Stimulated activated CD4-positive, alpha-beta T cell treated with anti-CD3 and anti-CD28 coated beads, Interleukin-1b, Interleukin-23, amount 100 ng/mL, for 24 hours (primary cell): Measurements from ENCODE around the gene LRRC4.

Source experiments
- DNase-seq, 4 experiments: peaks; one replicate each; pipeline ENCODE4 v3.0.0-alpha.2; 2020; ENCODE audit warnings: low read depth in 4 of 4, low spot score in 1 of 4

LRRC4 gene

GRCh38 chr7:128008141-128008540, 23.1 kb downstream of the LRRC4 start:
- DNase-seq, result no peak

GRCh38 chr7:128007303-128007680, 23.9 kb downstream of the LRRC4 start:
- DNase-seq, result no peak

GRCh38 chr7:128006550-128007302, 24.5 kb downstream of the LRRC4 start:
- DNase-seq, result no peak

GRCh38 chr7:128005759-128006159, 25.5 kb downstream of the LRRC4 start:
- DNase-seq, result no peak

- DNase-seq, result no peak
Observed at GRCh38 chr7:128005117-128005516, 26.1 kb downstream of the LRRC4 start.

- DNase-seq, result no peak
Observed at GRCh38 chr7:128004623-128005022, 26.6 kb downstream of the LRRC4 start.

GRCh38 chr7:128003787-128004186, 27.4 kb downstream of the LRRC4 start:
- DNase-seq, result no peak

- DNase-seq, result no peak
Observed at GRCh38 chr7:128003167-128003566, 28.1 kb downstream of the LRRC4 start.

- no peak for DNase-seq
Observed at GRCh38 chr7:128000854-128001265, 30.4 kb downstream of the LRRC4 start.

GRCh38 chr7:128000048-128000447, 31.2 kb downstream of the LRRC4 start:
- DNase-seq, result no peak

- no peak for DNase-seq
Observed at GRCh38 chr7:127998671-127999070, 32.6 kb downstream of the LRRC4 start.

- DNase-seq, result no peak
Observed at GRCh38 chr7:127997226-127997922, 33.9 kb downstream of the LRRC4 start.

- no peak for DNase-seq
Observed at GRCh38 chr7:127996253-127997071, 34.8 kb downstream of the LRRC4 start.

GRCh38 chr7:127995881-127996215, 35.4 kb downstream of the LRRC4 start:
- DNase-seq, result no peak

GRCh38 chr7:127995156-127995880, 35.9 kb downstream of the LRRC4 start:
- no peak for DNase-seq

- no peak for DNase-seq
Observed at GRCh38 chr7:127993987-127994386, 37.2 kb downstream of the LRRC4 start.

GRCh38 chr7:127993317-127993716, 37.9 kb downstream of the LRRC4 start:
- no peak for DNase-seq

- no peak for DNase-seq
Observed at GRCh38 chr7:127988751-127989150, 42.5 kb downstream of the LRRC4 start.

- no peak for DNase-seq
Observed at GRCh38 chr7:127986581-127987521, 44.4 kb downstream of the LRRC4 start.

GRCh38 chr7:127983804-127984332, 47.4 kb downstream of the LRRC4 start:
- no peak for DNase-seq
